OCI-LY7 (cell line): ENCODE measurements around the gene RAMP3. TPM values are rescaled to one million over a fixed set of nuclear protein-coding genes. Genes with fewer than 3 reads are reported as not detected.

Experiments
- BruUV-seq: library from RNA; stranded (reverse); fragments of 400-500 nt; replicated peaks from 2 replicates; lab custom pipeline; 2021; lab: Mats Ljungman, UMichigan
- CTCF ChIA-PET: fragments of 300-600 bp; sonication (Branson Sonifier 250); formaldehyde crosslinking; loops from one replicate; lab custom pipeline; 2022; ENCODE audit warnings: antibody characterized with exemption; ENCODE audit not compliant: unreplicated experiment; lab: Charles Lee
- POLR2A ChIA-PET: fragments of 300-600 bp; sonication (Branson Sonifier 250); formaldehyde crosslinking; loops from one replicate; lab custom pipeline; 2022; ENCODE audit warnings: antibody characterized with exemption; lab: Charles Lee
- DNase-seq: peaks from one replicate; pipeline ENCODE4 v3.0.0-alpha.2; 2015; ENCODE audit warnings: low spot score
- H2AFZ ChIP-seq: fragments of 200-600 bp; sonication (generic), shearing (Covaris generic); 2 replicates; pipeline ENCODE4 v1.6.1; 2014; ENCODE audit warnings: mild to moderate bottlenecking, antibody characterized with exemption, low read length, moderate library complexity
- H3K27ac ChIP-seq: fragments of 200-600 bp; sonication (generic); 2 replicates; pipeline ENCODE4 v1.5.1; 2014; ENCODE audit warnings: mixed run types, low read depth, mild to moderate bottlenecking, moderate library complexity, low read length, inconsistent platforms; ENCODE audit not compliant: poor library complexity, severe bottlenecking
- H3K36me3 ChIP-seq: fragments of 200-600 bp; sonication (generic); 2 replicates; pipeline ENCODE4 v1.6.1; 2014; ENCODE audit warnings: mild to moderate bottlenecking, antibody characterized with exemption, low read length, moderate library complexity, mixed read lengths; ENCODE audit not compliant: insufficient read depth
- H3K4me1 ChIP-seq: fragments of 200-600 bp; sonication (generic); 2 replicates; pipeline ENCODE4 v1.5.1; 2014; ENCODE audit warnings: mild to moderate bottlenecking, low read length; ENCODE audit not compliant: insufficient read depth, poor library complexity, severe bottlenecking
- H3K4me2 ChIP-seq: fragments of 200-600 bp; sonication (generic); 2 replicates; pipeline ENCODE4 v1.6.1; 2014; ENCODE audit warnings: mild to moderate bottlenecking, low read length
- H3K4me3 ChIP-seq: fragments of 200-600 bp; sonication (generic); 2 replicates; pipeline ENCODE4 v1.5.1; 2014; ENCODE audit warnings: mild to moderate bottlenecking, low read depth, low read length; ENCODE audit not compliant: poor library complexity, severe bottlenecking
- H3K79me2 ChIP-seq: fragments of 200-600 bp; sonication (generic); 2 replicates; pipeline ENCODE4 v1.6.1; 2016; ENCODE audit warnings: low read depth, mild to moderate bottlenecking, low read length, moderate library complexity, mixed read lengths; ENCODE audit not compliant: insufficient read depth
- H3K9me2 ChIP-seq: fragments of 200-600 bp; sonication (generic); 2 replicates; pipeline ENCODE4 v1.6.1; 2016; ENCODE audit warnings: mild to moderate bottlenecking, low read length, mixed read lengths; ENCODE audit not compliant: insufficient read depth
- H3K9me3 ChIP-seq: fragments of 200-600 bp; sonication (generic); 2 replicates; pipeline ENCODE4 v1.6.1; 2014; ENCODE audit warnings: mild to moderate bottlenecking, mixed run types, low read length, mixed read lengths
- H4K20me1 ChIP-seq: fragments of 200-600 bp; sonication (generic); 2 replicates; pipeline ENCODE4 v1.6.1; 2014; ENCODE audit warnings: mild to moderate bottlenecking, antibody characterized with exemption, low read length, moderate library complexity, mixed read lengths; ENCODE audit not compliant: insufficient read depth
- CTCF ChIP-seq: fragments of 200-600 bp; sonication (generic); conservative IDR thresholded peaks from 2 replicates; pipeline ENCODE4 v1.5.1; 2014; ENCODE audit warnings: mild to moderate bottlenecking, antibody characterized with exemption, low read length, moderate library complexity, mixed read lengths
- EZH2phosphoT487 ChIP-seq: fragments of 200-600 bp; sonication (generic); IDR thresholded peaks from 2 replicates; pipeline ENCODE4 v1.6.1; 2018; ENCODE audit warnings: low read depth, borderline replicate concordance, mild to moderate bottlenecking, mixed run types, antibody characterized with exemption, low read length, moderate library complexity, mixed read lengths
- intact Hi-C: fragments of 100-400 bp; cut with micrococcal nuclease; formaldehyde crosslinking; loops from one replicate; pipeline ENCODE4 v1.10.0; 2022; ENCODE audit not compliant: unreplicated experiment
- total RNA-seq, 2 experiments: library from RNA; depleted of rRNA in 1 of 2; stranded (reverse); fragments of >200 nt in 1 of 2; shearing (Covaris generic) in 1 of 2; gene quantifications; 2 replicates each; pipeline ENCODE4 v1.2.3, GENCODE V29; 2014 to 2022

Gene RAMP3
- total RNA-seq, 2 experiments from 2014 or later, result not detected

- H3K79me2 ChIP-seq, result no peaks in the 10 kb centered on the region
- H4K20me1 ChIP-seq, result no peaks in the 10 kb centered on the region
- intact Hi-C loops, result loop anchor here (5.0 to 10.0 kb wide), 3 partner anchors 41 to 284 kb away; no protein-coding TSS in a partner anchor
- H2AFZ ChIP-seq, result no peak overlapping the region
- TF ChIP-seq EZH2phosphoT487 (no peak), CTCF (no peak)
- POLR2A ChIA-PET, result interaction anchor here (0.7 to 3.7 kb wide), 4 partner anchors 11 to 165 kb away, joined by 3 to 16 read pairs (median 3); partner anchors contain the start of gene TBRG4
- DNase-seq, result no peak
- H3K9me3 ChIP-seq, result no peaks in the 10 kb centered on the region
- H3K4me1 ChIP-seq, result peaks cover 18% of the 10 kb centered on the region
- no peak overlapping the region for H3K27ac ChIP-seq
- BruUV-seq, result no TSS peak
- no peaks in the 10 kb centered on the region for H3K9me2 ChIP-seq
- no peak overlapping the region for H3K4me2 ChIP-seq
- no peak overlapping the region for H3K4me3 ChIP-seq
- no peaks in the 10 kb centered on the region for H3K36me3 ChIP-seq
- CTCF ChIA-PET, result interaction anchor here (1.2 kb wide), 1 partner anchor 165 kb away, joined by 4 read pairs; no protein-coding TSS in a partner anchor
These were observed 18.9 kb upstream of the RAMP3 start for GRCh38 chr7:45138433-45139267.

- H2AFZ ChIP-seq, result peak overlapping the region; percentile 97
- no peak overlapping the region for H3K27ac ChIP-seq
- H3K4me3 ChIP-seq, result peak overlapping the region; percentile 65
- DNase-seq, result peak; percentile 68
- H3K36me3 ChIP-seq, result no peaks in the 10 kb centered on the region
- peaks cover 16% of the 10 kb centered on the region for H3K4me1 ChIP-seq
- TF ChIP-seq EZH2phosphoT487 (no peak), CTCF (no peak)
- H4K20me1 ChIP-seq, result no peaks in the 10 kb centered on the region
- CTCF ChIA-PET, result no interaction called here
- intact Hi-C loops, result no loop called here
- no peaks in the 10 kb centered on the region for H3K79me2 ChIP-seq
- H3K9me3 ChIP-seq, result no peaks in the 10 kb centered on the region
- no peaks in the 10 kb centered on the region for H3K9me2 ChIP-seq
- POLR2A ChIA-PET, result interaction anchor here (0.7 to 0.8 kb wide), 2 partner anchors 23 to 29 kb away, joined by 3 to 11 read pairs; no protein-coding TSS in a partner anchor
- BruUV-seq, result no TSS peak
- H3K4me2 ChIP-seq, result peak overlapping the region; percentile 60
These were observed 16.8 kb upstream of the RAMP3 start for GRCh38 chr7:45140827-45141226.

GRCh38 chr7:45143616-45144015 lies 14.0 kb upstream of the RAMP3 start:
- ChIA-PET POLR2A (no interaction called here), CTCF (no interaction called here)
- BruUV-seq, result no TSS peak
- H2AFZ ChIP-seq, result no peak overlapping the region
- DNase-seq, result no peak
- no peaks in the 10 kb centered on the region for H3K79me2 ChIP-seq
- H3K4me2 ChIP-seq, result no peak overlapping the region
- TF ChIP-seq CTCF, result no peak
- TF ChIP-seq EZH2phosphoT487, result no peak
- no peak overlapping the region for H3K27ac ChIP-seq
- no peaks in the 10 kb centered on the region for H3K36me3 ChIP-seq
- H3K9me2 ChIP-seq, result no peaks in the 10 kb centered on the region
- H3K4me1 ChIP-seq, result peaks cover 14% of the 10 kb centered on the region
- intact Hi-C loops, result no loop called here
- H3K4me3 ChIP-seq, result no peak overlapping the region
- H3K9me3 ChIP-seq, result no peaks in the 10 kb centered on the region
- no peaks in the 10 kb centered on the region for H4K20me1 ChIP-seq
